Measurements from ENCODE around the gene DHRS4.
"Not testable (repeated sequence)": the region's sequence is repeated elsewhere in the genome, so short reads cannot be mapped to it uniquely, and the experiment has no call there.

GRCh38 chr14:23954279-23954614, 677 bp downstream of the DHRS4 start:
- not testable (repeated sequence) for TF ChIP-seq YY1 (IDR thresholded peaks at IDR 0.05; ENCODE audit: insufficient read depth, insufficient read length); SUZ12 (IDR thresholded peaks at IDR 0.05; ENCODE audit: extremely low read depth, insufficient read depth, insufficient read length); ZNF274 (IDR thresholded peaks at IDR 0.05; ENCODE audit: low read depth, low read length)

Data from NT2/D1 (cell line).